AG04450 (cell line): ENCODE measurements around the gene METTL15. TPM values are rescaled to one million over a fixed set of nuclear protein-coding genes. Genes with fewer than 3 reads are reported as not detected.

Experiments used
- CTCF ChIA-PET: fragments of 300-600, 350-600 bp; formaldehyde crosslinking; extraction: SDS; loops from one replicate; lab custom pipeline; 2022; ENCODE audit warnings: antibody characterized with exemption, inconsistent platforms; lab: Charles Lee
- POLR2A ChIA-PET: fragments of 350-600 bp; formaldehyde crosslinking; extraction: SDS; loops from one replicate; lab custom pipeline; 2021; ENCODE audit warnings: antibody characterized with exemption, inconsistent platforms; lab: Yijun Ruan, JAX
- DNase-seq: peaks from one replicate; pipeline ENCODE4 v3.0.0-alpha.2; 2011; ENCODE audit warnings: low read depth, low spot score
- H3K27ac ChIP-seq: one replicate; pipeline ENCODE4 v1.5.1; 2012; ENCODE audit warnings: low read depth, low read length, control low read depth
- H3K27me3 ChIP-seq: one replicate; pipeline ENCODE4 v1.6.0; 2012; ENCODE audit warnings: low read length; ENCODE audit not compliant: control insufficient read depth, insufficient read depth
- H3K4me3 ChIP-seq: 2 replicates; pipeline ENCODE4 v1.5.1; 2011; ENCODE audit warnings: mild to moderate bottlenecking, low read depth, low read length, control low read depth
- H3K9me3 ChIP-seq: 2 replicates; pipeline ENCODE4 v1.5.1; 2012; ENCODE audit warnings: low read length; ENCODE audit not compliant: control insufficient read depth, insufficient read depth
- polyA minus RNA-seq: library from RNA; depleted of rRNA, polyadenylated mRNA; stranded (reverse); fragments of >200 nt; gene quantifications from 2 replicates; pipeline ENCODE4 v1.2.3, GENCODE V29; 2011; rRNA and poly(A)+ RNA removed
- polyA plus RNA-seq: library from polyadenylated mRNA; depleted of rRNA; stranded (reverse); fragments of >200 nt; gene quantifications from 2 replicates; pipeline ENCODE4 v1.2.3, GENCODE V29; 2011; rRNA removed
- TF ChIP-seq, protein P1 (sequence below): IDR thresholded peaks from 2 replicates; pipeline ENCODE4 v1.5.1; 2011; ENCODE audit warnings: low read depth, low read length, control low read depth, inconsistent platforms

Gene METTL15, protein sequence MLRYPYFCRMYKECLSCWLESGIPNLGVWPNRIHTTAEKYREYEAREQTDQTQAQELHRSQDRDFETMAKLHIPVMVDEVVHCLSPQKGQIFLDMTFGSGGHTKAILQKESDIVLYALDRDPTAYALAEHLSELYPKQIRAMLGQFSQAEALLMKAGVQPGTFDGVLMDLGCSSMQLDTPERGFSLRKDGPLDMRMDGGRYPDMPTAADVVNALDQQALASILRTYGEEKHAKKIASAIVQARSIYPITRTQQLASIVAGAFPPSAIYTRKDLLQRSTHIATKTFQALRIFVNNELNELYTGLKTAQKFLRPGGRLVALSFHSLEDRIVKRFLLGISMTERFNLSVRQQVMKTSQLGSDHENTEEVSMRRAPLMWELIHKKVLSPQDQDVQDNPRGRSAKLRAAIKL
- polyA plus RNA-seq (11.1 and 15.2 TPM in 2 replicates), polyA minus RNA-seq (27.7 and 34.2 TPM in 2 replicates)

DNA sequence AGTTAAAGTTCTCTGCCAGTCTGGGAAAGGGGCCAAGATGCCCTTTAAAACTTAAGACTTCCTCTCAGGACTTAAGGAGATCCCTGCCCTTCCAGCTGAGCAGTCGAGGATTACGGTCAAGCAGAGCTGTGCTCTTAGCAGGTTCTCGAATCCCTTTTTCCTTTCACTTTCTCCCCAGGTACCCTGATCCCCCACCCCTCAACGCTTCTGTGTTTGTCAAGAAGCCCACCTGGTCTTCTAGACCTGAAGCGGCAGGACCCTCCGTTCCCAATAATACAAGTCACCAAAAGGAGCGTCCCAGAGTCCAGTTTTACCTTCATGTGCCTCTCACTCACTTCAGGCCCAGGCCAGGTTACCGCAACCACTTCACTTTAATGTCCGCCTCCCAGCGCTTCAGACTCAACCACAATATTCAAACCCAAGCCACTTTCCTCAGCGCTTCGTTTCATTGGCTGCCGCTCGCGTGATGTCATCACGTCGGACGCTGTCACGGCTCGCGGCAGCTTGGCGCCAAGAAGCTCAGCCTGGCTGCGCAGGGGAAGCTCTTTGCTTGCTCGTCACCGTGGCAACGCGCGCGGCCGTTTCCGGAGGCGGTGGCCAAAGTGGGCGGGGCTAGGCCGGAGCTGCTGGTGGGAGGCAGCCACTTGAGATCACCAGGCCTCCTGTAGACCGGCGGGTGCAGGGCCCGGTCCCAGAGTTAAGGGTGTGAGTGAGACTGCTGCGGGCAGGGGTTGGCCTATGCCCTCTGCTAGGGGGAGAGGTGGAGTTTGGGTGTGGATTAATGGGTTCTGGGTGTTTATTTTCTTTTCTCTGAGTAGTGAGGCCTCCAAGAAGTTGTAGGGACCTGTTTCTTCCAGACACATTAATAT is at the start of gene METTL15, which contains the start of gene KIF18A:
METTL15 (plus strand) TSS at position 639 of the 869 bp plus-strand sequence. CDS start 4,947 bp downstream, outside the sequence.
KIF18A (minus strand) TSS at position 407 of the 869 bp plus-strand sequence. CDS start 10,209 bp downstream, outside the sequence.
- Histone ChIP-seq H3K27ac (peak within 1 kb of the TSS; percentile 83), H3K9me3 (no peaks in the 10 kb centered on the region), H3K27me3 (no peaks in the 10 kb centered on the region), H3K4me3 (peak within 1 kb of the TSS; percentile 74)
- TF ChIP-seq, protein P1, sequence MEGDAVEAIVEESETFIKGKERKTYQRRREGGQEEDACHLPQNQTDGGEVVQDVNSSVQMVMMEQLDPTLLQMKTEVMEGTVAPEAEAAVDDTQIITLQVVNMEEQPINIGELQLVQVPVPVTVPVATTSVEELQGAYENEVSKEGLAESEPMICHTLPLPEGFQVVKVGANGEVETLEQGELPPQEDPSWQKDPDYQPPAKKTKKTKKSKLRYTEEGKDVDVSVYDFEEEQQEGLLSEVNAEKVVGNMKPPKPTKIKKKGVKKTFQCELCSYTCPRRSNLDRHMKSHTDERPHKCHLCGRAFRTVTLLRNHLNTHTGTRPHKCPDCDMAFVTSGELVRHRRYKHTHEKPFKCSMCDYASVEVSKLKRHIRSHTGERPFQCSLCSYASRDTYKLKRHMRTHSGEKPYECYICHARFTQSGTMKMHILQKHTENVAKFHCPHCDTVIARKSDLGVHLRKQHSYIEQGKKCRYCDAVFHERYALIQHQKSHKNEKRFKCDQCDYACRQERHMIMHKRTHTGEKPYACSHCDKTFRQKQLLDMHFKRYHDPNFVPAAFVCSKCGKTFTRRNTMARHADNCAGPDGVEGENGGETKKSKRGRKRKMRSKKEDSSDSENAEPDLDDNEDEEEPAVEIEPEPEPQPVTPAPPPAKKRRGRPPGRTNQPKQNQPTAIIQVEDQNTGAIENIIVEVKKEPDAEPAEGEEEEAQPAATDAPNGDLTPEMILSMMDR, result no peak
- ChIA-PET POLR2A (interaction anchor here (0.6 to 4.8 kb wide), 7 partner anchors 18 to 411 kb away, joined by 3 to 28 read pairs (median 3); partner anchors contain the start of gene BDNF), CTCF (interaction anchor here (0.6 to 2.1 kb wide), 6 partner anchors 18 to 420 kb away, joined by 3 to 5 read pairs (median 4); partner anchors contain the start of gene BDNF)
- peak; percentile 97 for DNase-seq

DNA sequence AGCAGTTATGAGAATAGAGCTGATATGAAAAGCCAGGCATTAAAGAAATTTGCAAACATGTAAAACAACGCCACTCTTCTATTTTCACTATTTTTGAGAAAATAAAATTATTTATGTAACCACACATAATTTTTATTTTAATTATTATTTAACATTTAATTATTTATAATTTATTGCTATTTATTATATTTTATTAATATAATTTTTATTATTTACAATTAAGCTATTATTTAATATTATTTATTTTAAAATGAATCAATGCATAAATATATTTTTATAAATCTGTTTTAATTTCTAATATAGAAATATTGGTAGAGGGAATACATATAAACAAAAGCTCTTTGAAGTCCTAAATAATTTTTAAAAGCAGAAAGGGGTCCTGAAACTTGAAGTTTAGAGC is 36.9 kb upstream of the METTL15 start:
- no peak for DNase-seq
- CTCF ChIA-PET, result no interaction called here
- no peaks in the 10 kb centered on the region for H3K27me3 ChIP-seq
- H3K4me3 ChIP-seq, result no peak overlapping the region
- H3K27ac ChIP-seq, result no peak overlapping the region
- TF ChIP-seq, protein P1, result no peak
- H3K9me3 ChIP-seq, result no peaks in the 10 kb centered on the region
- POLR2A ChIA-PET, result no interaction called here

DNA sequence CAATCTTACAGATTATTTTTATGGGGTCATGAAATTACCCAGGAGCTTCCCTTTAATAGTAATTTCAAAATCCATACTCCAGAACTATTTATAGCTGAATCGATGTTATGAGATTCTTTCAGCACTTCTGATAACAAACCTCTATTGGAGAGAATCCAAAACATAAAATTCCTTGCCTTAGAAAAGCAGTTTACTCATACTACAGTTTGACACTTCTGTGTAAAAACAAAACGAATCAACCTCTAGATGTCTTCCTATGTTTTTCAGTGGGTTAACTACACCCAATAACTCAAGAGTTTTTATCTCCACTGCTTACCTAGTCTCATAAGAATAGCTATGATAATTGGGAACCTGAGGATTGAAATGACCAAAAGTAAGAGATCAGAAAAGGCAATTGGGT is 35.9 kb upstream of the METTL15 start:
- no peak for DNase-seq
- TF ChIP-seq, protein P1, result no peak
- ChIA-PET POLR2A (interaction anchor here (0.7 kb wide), 1 partner anchor 16 kb away, joined by 3 read pairs; no protein-coding TSS in a partner anchor), CTCF (interaction anchor here (0.7 kb wide), 2 partner anchors 894 to 1363 kb away, joined by 3 to 5 read pairs; no protein-coding TSS in a partner anchor)
- H3K9me3 ChIP-seq, result no peaks in the 10 kb centered on the region
- H3K4me3 ChIP-seq, result no peak overlapping the region
- no peak overlapping the region for H3K27ac ChIP-seq
- H3K27me3 ChIP-seq, result no peaks in the 10 kb centered on the region

DNA sequence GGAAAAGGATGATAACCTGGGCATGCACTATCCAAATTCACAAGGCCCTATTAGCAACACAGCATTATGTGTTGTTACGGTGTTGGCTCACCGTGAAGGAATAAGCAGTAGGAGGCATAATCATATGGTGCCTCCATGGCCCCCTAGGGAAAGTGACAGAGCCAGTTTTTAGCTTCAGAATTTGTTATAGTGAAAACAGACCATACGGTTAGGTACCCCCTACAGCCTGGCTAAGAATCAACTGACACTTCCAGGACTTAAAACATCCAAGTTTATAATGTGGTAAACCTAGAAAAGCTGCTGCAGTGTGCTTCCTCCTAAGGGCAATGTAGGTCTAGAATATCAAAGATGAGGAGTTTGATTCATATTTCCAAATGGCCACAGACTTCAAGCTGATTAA is 30.7 kb upstream of the METTL15 start:
- TF ChIP-seq, protein P1, result no peak
- H3K27ac ChIP-seq, result no peak overlapping the region
- H3K27me3 ChIP-seq, result no peaks in the 10 kb centered on the region
- ChIA-PET POLR2A (no interaction called here), CTCF (no interaction called here)
- DNase-seq, result no peak
- H3K4me3 ChIP-seq, result no peak overlapping the region
- no peaks in the 10 kb centered on the region for H3K9me3 ChIP-seq
